ENCODE data around the gene DNAI7. TPM values are rescaled to one million over a fixed set of nuclear protein-coding genes. Genes with fewer than 3 reads are reported as not detected.

DNAI7 gene
- total and polyA plus RNA-seq, 2 of the 13 experiments (the other 11 are each of a cell fraction or from before 2014, with no cell fraction given) = 0.04 to 0.25 TPM

DNA sequence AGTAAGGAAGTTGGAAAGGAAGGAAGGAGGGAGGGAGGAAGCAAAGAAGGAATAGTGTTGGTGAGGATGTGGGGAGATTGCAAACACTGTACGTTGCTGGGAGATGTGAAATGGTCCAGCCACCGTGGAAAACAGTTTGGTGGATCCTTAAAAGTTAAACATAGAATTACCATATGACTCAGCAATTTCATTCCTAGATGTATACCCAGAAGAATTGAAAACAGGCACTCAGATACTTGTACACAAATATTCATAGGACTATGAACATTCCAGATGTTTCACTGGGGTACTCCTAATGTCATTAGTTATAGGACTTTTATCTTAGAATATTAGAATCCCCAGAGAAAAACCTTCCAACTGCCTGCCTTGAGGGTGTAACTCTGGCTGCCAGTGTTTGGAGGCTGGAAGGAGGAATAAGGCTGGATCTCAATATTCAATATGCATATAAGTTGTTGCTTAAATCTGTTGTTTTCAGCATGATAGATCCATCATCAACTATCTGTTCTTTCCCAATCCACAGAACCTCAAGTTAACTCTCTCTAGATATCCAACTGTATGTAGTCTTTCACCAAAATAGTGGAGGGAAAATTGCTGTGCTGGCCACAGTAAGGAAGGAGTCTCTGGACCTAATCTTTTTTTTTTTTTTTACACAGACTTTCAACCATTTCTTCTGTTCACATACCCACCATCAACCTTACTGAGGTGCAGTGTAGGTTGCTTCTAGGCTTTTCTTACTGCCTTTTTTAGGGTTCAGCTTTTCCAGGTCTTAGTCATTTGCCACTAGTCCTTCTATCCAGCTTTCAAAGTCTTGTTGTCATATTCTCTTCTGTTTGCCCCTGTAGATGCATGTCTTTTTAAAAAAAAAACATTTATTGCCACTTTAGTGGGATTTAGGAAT is 94.5 kb downstream of the DNAI7 start:
- ChIA-PET CTCF (ENCODE audit: low intra/inter-chr PET ratio, low total read pairs) (no interaction called here), POLR2A (no interaction called here)
- no peak for FAIRE-seq
- Histone ChIP-seq H3K36me3 (replicated peaks in 1 of 2; ENCODE audit: control insufficient read depth in 1 of 2, insufficient read depth in 2 of 2, low read length in 2 of 2) (no peaks in the 10 kb centered on the region), H3K79me2 (ENCODE audit: insufficient read depth, low read length) (no peaks in the 10 kb centered on the region), H2AFZ (ENCODE audit: low read length) (no peak overlapping the region), H3K27ac (ENCODE audit: extremely low read length, insufficient read depth, low read length) (no peak overlapping the region), H3K4me2 (ENCODE audit: low read depth, low read length) (no peak overlapping the region), H3K4me3 (replicated peaks in 1 of 3; ENCODE audit: insufficient read depth in 1 of 3, low read depth in 2 of 3, low read length in 3 of 3) (no peak overlapping the region), H3K27me3 (ENCODE audit: control insufficient read depth in 1 of 2, insufficient read depth in 2 of 2, low read length in 2 of 2) (no peaks in the 10 kb centered on the region), H3K4me1 (ENCODE audit: insufficient read depth, low read length) (no peaks in the 10 kb centered on the region), H3K9me3 (ENCODE audit: low read length) (no peaks in the 10 kb centered on the region), H3K9ac (ENCODE audit: insufficient read depth, low read depth, low read length) (no peak overlapping the region), H4K20me1 (ENCODE audit: insufficient read depth, low read length) (no peaks in the 10 kb centered on the region)
- no TSS peak for BruUV-seq (replicated peaks)
- in situ Hi-C loops (cut with HindIII; ENCODE audit: extremely low pct_ligation_motif_present, low pct_unique_long_range_greater_than_20kb) = no loop called here
- ATAC-seq = no peak
- TF ChIP-seq FIP1L1 (IDR thresholded peaks at IDR 0.05; ENCODE audit: borderline replicate concordance, insufficient read depth, low read depth, low read length) (no peak), ESRRA (CRISPR knock-in tag; IDR thresholded peaks at IDR 0.05; ENCODE audit: low read depth) (no peak), MAFK (conservative IDR thresholded peaks at IDR 0.05 in 1 of 2, IDR thresholded peaks at IDR 0.05 in 1 of 2; ENCODE audit: low read length in 2 of 2) (peak; percentile 68 to 69), NFE2L2 (IDR thresholded peaks at IDR 0.05; ENCODE audit: low read length) (peak; percentile 84), MAFF (IDR thresholded peaks at IDR 0.05; ENCODE audit: low read depth, low read length) (peak; percentile 57)
- no peak for DNase-seq (ENCODE audit: low spot score)
- intact Hi-C loops (cut with micrococcal nuclease; ENCODE audit: unreplicated experiment) = no loop called here
- 27% methylated on average over 2 of the region's 2 CpGs for WGBS (ENCODE audit: low lambda C conversion rate)

DNA sequence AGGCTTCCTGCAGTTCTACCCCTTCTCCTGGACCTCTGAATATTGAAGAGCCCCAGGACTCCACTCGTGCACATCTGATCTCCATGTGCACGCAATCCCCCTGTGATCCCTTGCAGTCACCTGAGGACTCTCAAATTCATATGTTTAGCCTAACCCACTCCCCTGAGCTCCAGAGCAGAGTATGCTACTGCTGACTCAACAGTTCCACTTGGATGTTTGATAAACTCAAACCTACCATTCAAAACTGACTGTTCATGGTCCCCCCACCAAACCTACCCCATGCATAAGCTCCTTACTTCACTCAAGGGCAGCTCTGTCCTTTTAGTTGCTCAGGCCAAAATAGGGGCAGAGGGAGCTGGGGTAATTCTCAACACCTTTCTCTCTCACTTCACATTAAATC is 96.0 kb downstream of the DNAI7 start:
- FAIRE-seq = no peak
- Histone ChIP-seq H3K79me2 (ENCODE audit: insufficient read depth, low read length) (no peaks in the 10 kb centered on the region), H3K36me3 (replicated peaks in 1 of 2; ENCODE audit: control insufficient read depth in 1 of 2, insufficient read depth in 2 of 2, low read length in 2 of 2) (no peaks in the 10 kb centered on the region), H3K4me3 (replicated peaks in 1 of 3; ENCODE audit: insufficient read depth in 1 of 3, low read depth in 2 of 3, low read length in 3 of 3) (no peak overlapping the region), H3K4me1 (ENCODE audit: insufficient read depth, low read length) (no peaks in the 10 kb centered on the region), H3K4me2 (ENCODE audit: low read depth, low read length) (no peak overlapping the region), H4K20me1 (ENCODE audit: insufficient read depth, low read length) (no peaks in the 10 kb centered on the region), H3K27me3 (ENCODE audit: control insufficient read depth in 1 of 2, insufficient read depth in 2 of 2, low read length in 2 of 2) (no peaks in the 10 kb centered on the region), H3K9me3 (ENCODE audit: low read length) (no peaks in the 10 kb centered on the region), H3K9ac (ENCODE audit: insufficient read depth, low read depth, low read length) (no peak overlapping the region), H2AFZ (ENCODE audit: low read length) (no peak overlapping the region), H3K27ac (ENCODE audit: extremely low read length, insufficient read depth, low read length) (no peak overlapping the region)
- no TSS peak for BruUV-seq (replicated peaks)
- intact Hi-C loops (cut with micrococcal nuclease; ENCODE audit: unreplicated experiment) (no loop called here), in situ Hi-C loops (cut with HindIII; ENCODE audit: extremely low pct_ligation_motif_present, low pct_unique_long_range_greater_than_20kb) (no loop called here)
- ChIA-PET CTCF (ENCODE audit: low intra/inter-chr PET ratio, low total read pairs) (no interaction called here), POLR2A (no interaction called here)
- 55% methylated on average over 2 of the region's 2 CpGs for WGBS (ENCODE audit: low lambda C conversion rate)
- no peak for DNase-seq (ENCODE audit: low spot score)
- no peak for ATAC-seq
- 0 out of 2 replicates have a peak, but pooled peaks have one; percentile 25 for TF ChIP-seq MAFF (IDR thresholded peaks at IDR 0.05; ENCODE audit: low read depth, low read length)
- TF ChIP-seq HMG20A (CRISPR knock-in tag; IDR thresholded peaks at IDR 0.05; ENCODE audit: borderline replicate concordance) = no peak
- no peak for TF ChIP-seq ZNF652 (CRISPR knock-in tag; IDR thresholded peaks at IDR 0.05; ENCODE audit: borderline replicate concordance, low read depth)
- TF ChIP-seq MAFK (conservative IDR thresholded peaks at IDR 0.05 in 1 of 2, IDR thresholded peaks at IDR 0.05 in 1 of 2; ENCODE audit: low read length in 2 of 2) = peak; percentile 35 to 66; a peak in 2 of 4 replicates
